ENCODE data around the gene KANSL1.
A peak's percentile ranks its signal among the peaks of the same experiment; 100 is the strongest.

The KANSL1 gene

GRCh38 chr17:46060461-46060860, 132.8 kb downstream of the KANSL1 start:
- DNase-seq = no peak

- no peak for DNase-seq
Observed at GRCh38 chr17:46059486-46059885, 133.7 kb downstream of the KANSL1 start.

- DNase-seq = no peak
Observed at GRCh38 chr17:46057366-46057765, 135.9 kb downstream of the KANSL1 start.

- no peak for DNase-seq
Observed at GRCh38 chr17:46056800-46057304, 136.4 kb downstream of the KANSL1 start.

- no peak for DNase-seq
Observed at GRCh38 chr17:46053911-46054534, 139.2 kb downstream of the KANSL1 start.

GRCh38 chr17:46049656-46050055, 143.6 kb downstream of the KANSL1 start:
- DNase-seq = no peak

- no peak for DNase-seq
Observed at GRCh38 chr17:46047856-46048255, 145.4 kb downstream of the KANSL1 start.

GRCh38 chr17:46047398-46047797, 145.8 kb downstream of the KANSL1 start:
- DNase-seq = no peak

- DNase-seq = no peak
Observed at GRCh38 chr17:46046957-46047356, 146.3 kb downstream of the KANSL1 start.

- no peak for DNase-seq
Observed at GRCh38 chr17:46045639-46046038, 147.6 kb downstream of the KANSL1 start.

GRCh38 chr17:46044989-46045388, 148.2 kb downstream of the KANSL1 start:
- DNase-seq = no peak

GRCh38 chr17:46044286-46044928, 148.8 kb downstream of the KANSL1 start:
- peak; percentile 37 for DNase-seq

- no peak for DNase-seq
Observed at GRCh38 chr17:46043606-46044005, 149.6 kb downstream of the KANSL1 start.

GRCh38 chr17:46042925-46043324, 150.3 kb downstream of the KANSL1 start:
- DNase-seq = no peak

- DNase-seq = no peak
Observed at GRCh38 chr17:46042246-46042645, 151.0 kb downstream of the KANSL1 start.

- DNase-seq = no peak
Observed at GRCh38 chr17:46039592-46040186, 153.5 kb downstream of the KANSL1 start.

GRCh38 chr17:46038937-46039336, 154.3 kb downstream of the KANSL1 start:
- no peak for DNase-seq

- no peak for DNase-seq
Observed at GRCh38 chr17:46038414-46038813, 154.8 kb downstream of the KANSL1 start.

- DNase-seq = no peak
Observed at GRCh38 chr17:46037722-46038255, 155.4 kb downstream of the KANSL1 start.

GRCh38 chr17:46036491-46036890, 156.7 kb downstream of the KANSL1 start:
- no peak for DNase-seq

- DNase-seq = no peak
Observed at GRCh38 chr17:46035112-46035818, 158.0 kb downstream of the KANSL1 start.

GRCh38 chr17:46033392-46033791, 159.8 kb downstream of the KANSL1 start:
- DNase-seq = no peak

- no peak for DNase-seq
Observed at GRCh38 chr17:46032909-46033308, 160.3 kb downstream of the KANSL1 start.
